ENCODE results near the gene CFDP1.

The CFDP1 gene

DNA sequence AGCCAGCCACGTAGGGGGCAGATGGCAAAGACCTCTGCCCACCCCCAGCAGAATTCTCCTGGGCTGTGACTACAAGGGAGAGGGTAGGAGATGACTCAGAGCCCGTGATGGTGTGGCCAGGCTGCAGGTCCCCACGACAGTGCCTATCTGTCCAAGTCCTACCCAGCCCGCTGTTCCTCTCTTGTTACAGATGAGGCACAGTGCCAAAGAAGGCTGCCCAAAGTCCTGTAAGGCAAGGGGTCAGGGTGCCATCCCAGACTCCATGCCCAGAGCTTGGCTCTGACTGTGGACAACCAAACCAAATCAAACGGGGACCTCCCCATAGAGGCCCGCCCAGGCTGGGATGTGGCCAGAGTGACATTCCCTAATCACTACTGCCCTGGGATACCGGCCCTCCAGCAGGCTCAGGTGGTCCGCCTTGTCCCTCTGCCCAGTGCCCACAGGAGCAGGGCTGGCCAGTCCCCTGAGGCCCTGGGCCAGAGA, 169.3 kb downstream of the CFDP1 start:
- no peak for DNase-seq

DNA sequence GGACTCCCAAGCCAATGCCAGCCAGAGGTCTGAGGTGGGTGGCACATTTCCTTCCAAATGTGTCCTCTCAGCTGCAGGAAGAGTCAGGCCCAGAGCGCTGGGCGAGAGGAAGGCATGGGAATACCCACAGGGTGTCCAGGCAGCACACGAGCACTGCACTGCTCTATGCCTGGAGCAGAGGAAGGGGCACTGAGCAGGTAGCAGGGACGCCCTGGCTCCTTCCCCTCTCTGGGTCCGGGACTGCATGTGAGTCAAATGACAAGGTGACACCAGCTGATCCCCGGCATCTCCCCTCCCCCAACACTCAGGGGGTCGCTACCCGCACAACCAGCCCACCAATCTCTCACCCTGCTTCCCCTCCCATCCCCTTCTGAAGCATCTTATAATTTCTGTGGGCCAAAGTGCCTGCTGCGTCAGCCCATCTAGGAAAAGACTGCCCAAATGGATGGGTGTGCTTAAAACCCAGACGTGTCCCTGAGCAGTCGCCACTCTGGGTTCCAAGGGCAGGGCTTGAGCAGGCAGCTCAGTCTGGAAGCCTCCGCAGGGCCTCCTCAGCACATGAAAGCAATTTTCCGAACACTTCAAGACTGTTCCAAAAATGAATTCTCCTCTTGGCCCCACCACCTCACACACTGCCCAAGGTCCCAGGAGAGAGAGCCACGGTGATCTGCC, 169.9 kb downstream of the CFDP1 start:
- no peak for DNase-seq

- DNase-seq = no peak
These were observed 170.5 kb downstream of the CFDP1 start for GRCh38 chr16:75262800-75263127.

- no peak for DNase-seq
These were observed 171.1 kb downstream of the CFDP1 start for GRCh38 chr16:75262104-75262799.

- no peak for DNase-seq
These were observed 171.7 kb downstream of the CFDP1 start for GRCh38 chr16:75261590-75262078.

- no peak for DNase-seq
These were observed 172.3 kb downstream of the CFDP1 start for GRCh38 chr16:75260851-75261589.

DNA sequence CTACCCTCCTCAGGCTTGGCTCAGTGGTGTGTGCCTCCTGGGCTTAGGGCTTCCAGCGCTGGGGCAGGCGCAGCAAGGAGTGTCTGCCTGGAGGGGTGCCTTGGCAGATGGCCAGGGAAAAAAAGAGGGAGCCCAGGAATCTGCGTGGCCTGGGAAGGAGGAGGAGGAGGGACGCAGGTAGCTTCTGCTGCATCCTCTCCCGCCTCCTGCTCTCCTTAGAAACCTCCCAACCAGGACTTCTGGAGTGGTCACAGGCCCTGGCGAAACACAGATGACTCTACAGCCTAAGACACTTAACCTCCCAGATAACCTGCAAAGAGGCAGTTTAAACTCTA, 174.5 kb downstream of the CFDP1 start:
- DNase-seq = no peak

DNA sequence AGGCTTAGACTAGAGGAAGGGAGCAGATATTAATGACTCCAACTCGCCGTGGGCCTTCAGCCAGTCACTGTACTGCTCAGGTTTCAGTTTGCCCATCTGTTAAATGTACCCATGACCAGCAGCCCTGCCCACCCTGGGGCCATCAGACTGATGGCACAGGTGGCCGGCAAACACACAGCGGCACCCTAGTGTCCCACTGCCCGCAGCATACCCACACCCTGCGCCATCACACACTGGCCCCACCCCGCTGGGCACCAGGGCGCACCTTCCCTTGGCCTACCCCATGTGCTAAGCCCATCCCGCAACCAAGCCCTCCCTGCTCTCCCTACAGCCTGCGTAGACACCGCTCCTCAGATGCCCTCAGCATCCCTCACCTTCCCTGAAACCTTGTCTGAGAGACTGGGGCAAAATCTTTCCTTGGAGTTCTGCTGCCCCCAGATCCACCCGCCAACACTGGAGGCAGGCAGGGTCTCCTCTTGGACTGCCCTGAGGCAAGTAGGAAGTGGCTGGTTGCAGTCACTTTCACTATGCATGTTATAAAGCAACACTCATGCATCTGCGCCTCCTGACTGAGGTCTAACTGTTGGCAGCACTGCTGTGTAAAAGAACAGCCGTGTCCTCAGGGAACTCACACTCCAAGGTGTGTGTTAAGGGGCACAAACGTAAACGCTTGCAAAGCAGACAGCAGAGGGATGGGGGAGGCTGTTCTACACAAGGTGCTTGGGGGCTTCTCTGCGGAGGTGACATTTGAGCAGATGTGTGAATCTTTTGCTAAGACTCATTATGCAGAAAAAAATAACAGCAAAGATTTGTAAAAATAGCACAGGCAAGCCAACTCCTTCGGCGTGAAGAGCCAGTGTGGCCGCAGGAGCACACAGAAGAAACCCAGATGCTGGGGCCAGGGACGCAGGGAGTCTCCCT, 175.2 kb downstream of the CFDP1 start:
- no peak for DNase-seq

- DNase-seq = no peak
These were observed 176.5 kb downstream of the CFDP1 start for GRCh38 chr16:75256696-75257343.

DNA sequence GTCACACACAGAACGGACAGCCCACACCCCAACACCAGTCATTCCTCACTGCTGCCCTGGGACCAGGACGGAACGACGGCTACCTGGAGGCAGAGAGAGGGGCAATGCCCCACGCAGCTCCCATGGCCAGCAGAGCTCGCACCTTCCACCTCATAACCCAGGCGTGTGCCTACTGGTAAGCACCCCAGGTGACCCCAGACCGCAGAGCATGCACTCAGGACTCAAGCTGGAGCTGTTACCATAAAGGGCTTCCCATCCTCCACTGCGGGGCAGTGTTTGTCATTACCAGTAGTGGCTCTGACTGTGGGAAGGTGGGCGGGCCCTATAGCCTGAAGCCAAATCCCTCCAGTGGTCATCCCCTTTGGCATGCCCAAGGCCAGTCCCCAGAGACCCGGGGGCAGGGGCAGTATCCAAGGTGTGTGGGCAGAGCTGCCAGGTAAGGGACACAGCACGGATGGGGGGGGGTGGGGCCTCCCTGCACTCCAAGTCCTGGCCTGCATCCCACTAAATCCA, 177.2 kb downstream of the CFDP1 start:
- no peak for DNase-seq

DNA sequence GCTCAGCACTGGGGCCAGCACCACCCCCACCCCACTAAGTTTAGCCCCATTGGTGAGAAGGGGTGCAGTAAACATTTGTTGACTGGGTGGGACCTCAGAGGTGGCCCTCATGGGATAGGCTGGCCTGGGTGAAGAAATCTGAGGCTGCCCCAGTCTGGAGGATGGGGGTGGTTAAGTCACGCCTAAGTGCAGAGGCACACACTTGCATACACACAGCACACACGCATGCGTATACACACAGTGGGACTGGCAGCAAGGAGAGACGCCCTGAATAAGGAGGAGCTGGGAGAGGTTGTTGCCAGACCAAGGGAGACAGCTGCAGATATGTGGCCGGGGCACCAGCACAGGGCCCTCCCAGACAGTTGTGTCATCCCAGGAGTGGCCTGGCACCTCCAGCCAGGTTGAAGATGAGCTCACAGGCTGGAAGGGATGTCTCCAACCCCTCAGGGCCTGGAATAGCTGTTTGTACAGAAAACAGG, 178.9 kb downstream of the CFDP1 start:
- DNase-seq = no peak

DNA sequence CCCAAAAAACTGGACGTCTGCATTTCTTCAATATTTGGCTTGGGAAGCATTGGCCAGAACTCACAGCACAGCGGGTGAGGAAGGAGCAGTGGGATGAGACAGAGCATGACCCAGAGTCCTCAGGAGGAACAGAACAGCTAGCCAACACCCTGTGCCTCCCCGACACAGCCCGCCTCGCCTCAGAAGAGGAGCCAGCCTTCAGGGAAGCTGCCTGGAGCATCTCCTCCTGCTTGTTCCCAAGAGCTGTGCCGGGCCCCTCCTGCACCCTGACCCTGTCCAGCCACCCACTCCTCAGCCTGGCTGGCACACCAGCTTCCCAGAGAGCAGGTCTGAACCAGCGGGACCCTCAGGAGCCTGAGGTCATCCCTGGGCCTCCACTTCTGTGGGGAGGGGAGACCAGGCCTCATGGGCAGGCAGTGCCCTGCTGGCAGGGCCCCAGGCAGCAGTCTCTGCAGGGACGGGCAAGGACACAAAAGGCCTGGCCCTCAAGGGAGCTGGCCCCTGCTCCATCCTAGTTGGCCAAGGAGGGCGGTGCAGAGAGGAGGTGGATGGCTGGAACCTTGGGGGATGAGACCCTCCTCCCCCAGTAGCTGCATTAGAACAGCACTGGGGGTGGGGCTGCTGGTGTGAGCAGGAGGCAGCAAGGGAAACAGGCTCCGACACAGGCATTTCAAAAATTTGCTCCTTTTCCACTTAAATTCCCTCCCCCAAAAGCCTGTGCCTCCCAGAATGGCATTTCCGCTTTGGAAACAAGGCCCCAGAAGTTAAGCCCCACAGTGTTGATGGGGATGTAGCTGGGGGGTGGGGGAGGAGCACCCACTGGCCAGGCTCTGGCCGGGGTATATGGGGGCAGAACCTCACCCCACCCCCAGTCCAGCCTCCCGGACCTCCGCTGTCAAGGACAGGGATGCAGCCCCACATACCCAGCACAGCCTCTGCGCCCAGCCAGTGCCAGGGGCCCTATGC, 180.1 kb downstream of the CFDP1 start:
- DNase-seq = no peak

GRCh38 chr16:75252049-75252864, 181.0 kb downstream of the CFDP1 start:
- no peak for DNase-seq

DNA sequence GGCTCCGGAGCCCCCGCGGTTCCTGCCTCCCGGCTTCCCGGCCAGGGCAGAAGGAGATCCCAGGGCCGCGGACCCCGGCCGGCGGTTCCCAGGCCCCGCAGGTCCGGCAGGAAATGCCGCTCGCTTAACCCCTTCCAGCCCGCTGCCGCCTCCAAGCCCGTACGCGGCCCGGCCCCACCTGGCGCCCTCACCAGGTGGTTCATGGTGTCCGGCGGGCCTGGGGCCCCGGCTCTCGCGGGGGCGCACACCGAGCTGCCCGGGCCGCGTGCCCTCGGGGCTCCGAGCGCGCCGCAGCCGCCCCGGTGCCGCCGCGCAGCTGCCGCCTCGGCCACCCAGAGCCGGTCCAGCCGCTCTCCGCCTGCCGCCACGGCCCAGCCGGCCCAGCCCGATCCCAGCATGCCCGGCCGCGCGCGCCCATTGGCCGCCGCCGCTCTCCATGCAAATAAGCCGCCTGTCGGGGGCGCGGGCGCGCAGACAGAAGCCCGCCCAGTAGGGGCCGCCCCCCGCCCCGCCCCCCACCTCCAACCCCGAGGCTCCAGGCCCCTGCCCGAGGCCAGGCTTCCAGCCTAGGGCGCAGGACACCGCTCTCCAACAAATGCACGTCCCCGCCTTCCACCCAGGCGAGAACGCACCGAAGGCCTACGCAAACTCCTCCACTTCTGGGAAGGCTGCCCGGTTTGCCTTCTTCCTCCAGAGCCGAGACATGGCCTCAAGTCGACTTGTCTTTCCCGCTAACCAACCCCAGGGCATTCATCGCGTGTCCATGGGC, 181.8 kb downstream of the CFDP1 start, which contains the start of gene BCAR1:
BCAR1 (minus strand) TSS at position 345 of the 769 bp plus-strand sequence; CDS start at position 203, 142 bp downstream.
- DNase-seq = no peak

GRCh38 chr16:75250809-75251279, 182.5 kb downstream of the CFDP1 start:
- DNase-seq = no peak

- no peak for DNase-seq
These were observed 183.1 kb downstream of the CFDP1 start for GRCh38 chr16:75250089-75250808.

GRCh38 chr16:75249441-75249840, 183.9 kb downstream of the CFDP1 start:
- DNase-seq = no peak

All from activated naive CD4-positive, alpha-beta T cell treated with anti-CD3 and anti-CD28 coated beads, Interleukin-2, amount 50 U/mL, for 16 hours (primary cell).